Testis (tissue), 2 donors: ENCODE data around the gene SELENOS.

Experiments
- POLR2A ChIP-seq: fragments of 450-650 bp; IDR thresholded peaks from one replicate; pipeline ENCODE4 v1.6.1; 2017; ENCODE audit warnings: antibody characterized with exemption, mild to moderate bottlenecking, moderate library complexity
- TF ChIP-seq, protein P1 (sequence below), 3 experiments: fragments of 450-650 bp in 2 of 3; fragments of 200-600 bp in 1 of 3; sonication (generic) in 1 of 3; IDR thresholded peaks; one replicate each; pipeline ENCODE4 v1.5.1; 2016 to 2019; ENCODE audit warnings: antibody characterized with exemption in 3 of 3, mild to moderate bottlenecking in 2 of 3, moderate library complexity in 1 of 3

DNA sequence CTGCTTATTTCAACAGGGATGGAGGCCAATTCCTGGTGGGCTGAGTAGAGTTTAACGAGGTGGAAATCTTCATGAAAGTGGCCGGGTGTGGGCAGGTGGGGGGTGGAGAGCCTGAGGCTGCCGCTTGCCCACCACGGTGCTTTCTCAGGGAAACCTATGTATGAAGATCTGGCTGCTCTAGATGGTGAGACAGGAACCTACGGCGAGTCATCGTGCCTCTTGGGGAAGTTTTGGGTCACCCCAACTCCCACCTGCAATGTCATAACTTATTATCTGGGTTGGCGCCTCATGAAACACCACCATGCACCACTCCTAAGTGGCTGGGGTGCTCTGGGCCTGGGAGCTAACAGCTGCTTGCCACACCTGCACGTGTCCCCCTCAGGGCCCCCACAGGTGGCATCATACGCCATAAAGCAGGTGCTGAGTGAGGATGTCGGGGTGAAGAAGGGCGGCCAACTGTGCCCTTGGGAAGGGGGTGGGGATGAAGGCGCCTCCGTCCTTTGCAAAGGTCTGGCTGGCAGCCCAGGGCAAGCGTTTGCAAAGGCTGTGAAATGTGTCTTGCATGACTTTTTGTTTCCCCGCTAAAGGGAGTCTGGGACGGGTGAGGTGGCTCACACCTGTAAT, 45.7 kb upstream of the SELENOS start:
- TF ChIP-seq, protein P1, sequence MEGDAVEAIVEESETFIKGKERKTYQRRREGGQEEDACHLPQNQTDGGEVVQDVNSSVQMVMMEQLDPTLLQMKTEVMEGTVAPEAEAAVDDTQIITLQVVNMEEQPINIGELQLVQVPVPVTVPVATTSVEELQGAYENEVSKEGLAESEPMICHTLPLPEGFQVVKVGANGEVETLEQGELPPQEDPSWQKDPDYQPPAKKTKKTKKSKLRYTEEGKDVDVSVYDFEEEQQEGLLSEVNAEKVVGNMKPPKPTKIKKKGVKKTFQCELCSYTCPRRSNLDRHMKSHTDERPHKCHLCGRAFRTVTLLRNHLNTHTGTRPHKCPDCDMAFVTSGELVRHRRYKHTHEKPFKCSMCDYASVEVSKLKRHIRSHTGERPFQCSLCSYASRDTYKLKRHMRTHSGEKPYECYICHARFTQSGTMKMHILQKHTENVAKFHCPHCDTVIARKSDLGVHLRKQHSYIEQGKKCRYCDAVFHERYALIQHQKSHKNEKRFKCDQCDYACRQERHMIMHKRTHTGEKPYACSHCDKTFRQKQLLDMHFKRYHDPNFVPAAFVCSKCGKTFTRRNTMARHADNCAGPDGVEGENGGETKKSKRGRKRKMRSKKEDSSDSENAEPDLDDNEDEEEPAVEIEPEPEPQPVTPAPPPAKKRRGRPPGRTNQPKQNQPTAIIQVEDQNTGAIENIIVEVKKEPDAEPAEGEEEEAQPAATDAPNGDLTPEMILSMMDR (IDR thresholded peaks at IDR 0.05), result no peak
- no peak for TF ChIP-seq POLR2A
